ENCODE results near the gene RPL38.

The RPL38 gene

DNA sequence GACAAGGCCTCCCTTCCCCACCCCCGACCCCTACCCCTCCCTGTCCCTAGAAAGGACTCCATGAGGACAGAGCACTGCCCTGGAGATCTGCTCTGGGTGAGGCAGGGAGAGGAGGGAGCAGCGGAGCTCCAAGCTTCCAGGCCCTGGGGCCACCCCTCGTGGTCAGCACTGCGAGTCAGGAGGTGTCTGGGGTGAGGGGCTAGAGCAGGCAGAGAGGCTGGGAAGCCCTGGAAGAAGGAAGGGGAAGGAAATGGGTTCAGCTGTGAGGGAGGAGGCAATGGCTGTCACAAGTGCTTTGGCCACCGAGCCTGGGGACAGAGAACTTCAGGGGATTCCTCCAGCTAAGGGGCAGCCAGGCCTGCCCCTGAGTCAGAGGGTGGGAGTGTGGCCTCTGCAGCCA lies 42.4 kb downstream of the RPL38 start:
- no peak for DNase-seq (ENCODE audit: low read depth)

DNA sequence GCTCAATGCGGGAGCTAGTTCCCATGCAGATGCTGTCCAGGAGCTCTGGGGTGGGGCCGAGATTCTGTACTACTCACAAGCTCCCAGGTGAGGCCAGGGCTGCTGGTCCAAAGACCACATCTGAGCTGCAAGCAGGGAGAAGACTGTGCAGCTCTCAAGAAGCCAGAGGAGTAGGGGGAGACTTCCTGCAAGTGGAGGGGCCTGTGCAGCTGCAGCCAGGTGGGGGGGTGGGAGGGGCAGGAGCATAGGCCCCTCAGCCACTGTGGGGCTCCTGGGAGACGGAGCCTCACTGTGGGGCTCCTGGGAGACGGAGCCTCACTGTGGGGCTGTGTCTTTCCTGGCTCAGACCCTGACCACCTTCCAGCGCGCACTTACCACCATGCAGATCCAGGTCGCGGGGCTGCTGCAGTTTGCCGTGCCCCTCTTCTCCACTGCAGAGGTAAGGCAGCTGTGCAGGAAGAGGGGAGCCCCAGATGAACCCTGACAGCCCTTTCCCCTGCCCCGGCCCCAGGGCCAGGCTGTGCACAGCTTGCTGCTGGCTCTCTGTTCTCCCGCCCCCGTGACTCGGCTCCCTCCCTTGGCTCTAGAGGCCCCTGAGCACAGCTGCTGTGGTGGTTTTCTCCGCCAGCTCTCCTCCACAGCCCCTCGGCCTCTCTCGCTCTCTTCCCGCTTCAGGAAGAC lies 46.3 kb downstream of the RPL38 start:
- no peak for DNase-seq (ENCODE audit: low read depth)

DNA sequence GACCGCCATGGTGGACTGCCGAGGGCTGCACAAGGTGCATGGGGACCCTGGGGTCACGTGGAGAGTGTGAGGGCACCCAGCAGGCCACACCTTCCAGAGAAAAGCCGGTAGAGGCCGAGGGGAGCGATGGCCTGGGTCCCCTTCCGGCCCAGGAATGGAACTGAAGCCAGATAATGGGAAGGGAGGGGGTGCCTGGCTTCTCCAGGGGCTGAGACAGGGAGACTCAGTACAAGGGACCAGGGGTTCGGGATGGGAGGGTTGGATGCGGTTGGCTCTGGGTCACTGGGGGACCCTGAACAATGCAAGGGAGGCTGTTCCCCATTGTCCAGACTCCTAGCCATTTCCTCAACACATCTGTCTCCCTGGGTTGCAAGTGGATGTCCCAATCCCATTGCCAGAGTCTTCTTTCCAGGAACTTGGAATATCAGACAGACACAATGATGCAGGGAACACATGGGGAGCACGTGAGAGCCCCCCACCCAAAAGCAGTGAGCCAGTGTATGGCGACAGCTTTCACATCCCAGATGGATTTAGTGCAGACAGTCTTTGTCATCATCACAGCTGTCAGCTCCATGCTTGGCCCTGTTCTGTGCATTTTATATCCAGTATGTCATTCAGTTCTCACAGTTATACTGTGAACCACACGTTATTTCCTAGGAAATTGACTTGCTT lies 47.0 kb downstream of the RPL38 start:
- no peak for DNase-seq (ENCODE audit: low read depth)

DNA sequence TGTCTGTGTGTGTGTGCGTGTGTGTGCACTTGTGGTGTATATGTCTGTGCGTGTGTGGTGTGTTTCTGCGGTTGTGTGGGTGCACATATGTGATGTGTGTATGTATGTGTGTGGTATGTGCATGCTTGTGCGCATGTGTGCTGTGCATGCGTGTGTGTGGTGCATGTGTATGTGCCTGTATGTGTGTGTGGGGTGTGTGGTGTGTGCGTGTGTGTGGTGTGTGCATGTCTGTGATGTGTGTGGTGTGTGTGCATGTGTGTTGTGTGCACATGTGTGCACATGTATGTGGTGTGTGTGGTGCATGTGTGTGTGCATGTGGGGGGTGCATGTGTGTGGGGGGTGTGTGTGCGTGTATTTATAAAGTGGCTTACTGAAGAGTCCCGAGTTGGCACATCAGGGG lies 47.6 kb downstream of the RPL38 start:
- DNase-seq (ENCODE audit: low read depth): no peak

DNA sequence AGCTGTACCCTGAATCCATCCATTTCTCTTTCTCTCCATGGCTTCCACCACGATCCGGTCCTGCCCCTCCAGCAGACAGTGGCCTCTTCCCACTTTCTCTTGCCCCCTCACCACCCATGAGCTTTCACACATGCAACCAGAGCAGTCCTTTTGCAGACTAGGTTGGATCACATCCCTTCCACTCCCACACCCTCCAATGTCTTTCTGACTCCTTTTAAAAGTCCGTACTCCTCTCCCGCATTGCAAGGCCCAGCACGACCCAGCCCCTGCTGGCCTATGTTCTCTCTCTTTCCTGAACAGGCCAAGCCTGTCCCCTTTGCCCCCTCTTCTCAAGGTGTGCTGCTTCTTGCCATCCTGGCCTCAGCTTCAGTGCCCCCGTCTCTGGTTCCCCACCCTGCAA lies 48.1 kb downstream of the RPL38 start:
- no peak for DNase-seq (ENCODE audit: low read depth)

DNA sequence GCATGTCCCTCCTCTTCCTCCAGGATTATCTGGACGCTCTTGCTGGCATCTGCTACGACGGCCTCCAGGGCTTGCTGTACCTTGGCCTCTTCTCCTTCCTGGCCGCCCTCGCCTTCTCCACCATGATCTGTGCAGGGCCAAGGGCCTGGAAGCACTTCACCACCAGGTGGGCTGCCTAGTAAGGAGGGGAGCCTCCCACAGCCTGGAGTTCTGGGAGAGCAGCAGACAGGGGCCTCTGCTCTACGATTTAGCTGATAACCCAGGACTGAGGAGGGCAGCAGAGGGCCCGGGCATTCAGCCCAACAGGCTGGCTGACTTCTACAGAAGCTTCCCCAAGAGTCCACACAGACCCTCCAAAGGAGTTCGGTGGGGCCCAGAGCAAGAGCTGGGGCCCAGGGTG lies 48.7 kb downstream of the RPL38 start:
- DNase-seq (ENCODE audit: low read depth): no peak

DNA sequence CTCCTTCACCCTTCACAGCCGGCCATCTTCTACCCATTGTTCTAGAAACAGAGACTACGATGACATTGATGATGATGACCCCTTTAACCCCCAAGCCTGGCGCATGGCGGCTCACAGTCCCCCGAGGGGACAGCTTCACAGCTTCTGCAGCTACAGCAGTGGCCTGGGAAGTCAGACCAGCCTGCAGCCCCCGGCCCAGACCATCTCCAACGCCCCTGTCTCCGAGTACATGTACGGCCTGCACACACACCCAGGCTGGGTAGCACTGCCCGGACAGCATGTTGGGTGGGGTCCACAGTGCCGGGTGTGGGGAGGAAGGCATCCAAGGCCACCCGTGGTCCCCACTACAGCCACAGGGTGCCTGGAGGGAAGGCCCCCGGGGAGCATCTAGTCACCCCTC lies 49.6 kb downstream of the RPL38 start:
- DNase-seq (ENCODE audit: low read depth): no peak

DNA sequence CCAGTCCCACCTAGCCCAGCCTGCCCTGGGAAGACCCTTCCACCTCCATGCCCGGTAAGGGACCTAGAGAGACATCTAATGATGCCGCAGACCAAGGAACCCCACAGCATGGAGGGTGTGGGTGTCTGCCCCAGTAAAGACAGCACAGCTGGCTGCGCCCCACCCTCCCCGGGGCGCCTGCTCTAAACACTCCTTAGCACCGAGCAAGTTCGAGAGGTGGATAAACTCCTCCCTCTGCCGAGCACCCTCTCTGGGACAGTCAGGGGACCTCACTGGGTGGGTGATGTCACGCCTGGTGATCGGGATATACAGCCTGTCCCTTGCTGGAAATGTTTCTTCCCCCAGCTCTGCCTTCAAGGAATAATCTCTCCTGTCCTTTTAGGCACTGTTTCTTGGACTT lies 53.8 kb downstream of the RPL38 start:
- DNase-seq (ENCODE audit: low read depth): no peak

DNA sequence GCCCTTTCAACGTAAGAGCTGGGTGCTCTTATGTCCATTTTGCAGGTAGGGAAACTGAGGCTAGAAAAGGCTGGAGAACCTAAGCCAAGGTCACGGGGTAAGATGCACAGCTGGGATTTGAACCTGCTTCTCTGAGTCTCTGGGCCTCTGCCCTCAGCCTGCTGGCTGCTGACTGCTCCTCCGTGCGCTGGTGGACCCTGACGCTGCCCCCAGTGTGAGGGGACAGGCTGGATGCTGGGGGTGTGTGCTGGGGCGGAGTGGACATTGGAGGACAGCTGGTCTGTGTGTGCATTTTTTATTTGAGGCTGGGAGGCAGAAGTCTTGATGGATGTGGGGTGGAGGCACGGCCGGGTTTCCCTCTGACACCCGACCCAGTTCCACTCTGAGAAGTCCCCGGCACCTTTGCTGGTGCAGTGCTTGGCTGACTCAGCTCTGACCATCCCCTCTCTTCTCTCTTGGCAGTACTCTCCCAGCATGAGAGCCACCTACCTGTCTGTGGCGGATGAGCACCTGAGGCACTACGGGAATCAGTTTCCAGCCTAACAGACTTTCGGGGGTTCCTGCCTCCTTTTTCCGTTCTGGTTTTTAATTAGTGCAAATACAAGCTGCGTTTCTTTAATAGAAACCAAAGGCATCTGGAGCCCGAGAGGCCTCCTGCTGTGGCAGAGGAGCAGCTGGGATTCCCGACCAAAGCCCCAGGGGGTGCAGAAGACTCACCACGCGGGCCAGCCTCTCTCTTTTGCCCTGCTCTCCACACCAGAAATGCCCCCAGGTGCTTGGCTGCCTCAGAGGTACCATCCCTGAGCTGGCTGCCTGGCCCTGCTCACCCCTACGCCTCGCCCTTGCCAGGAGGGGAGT lies 56.4 kb downstream of the RPL38 start:
- no peak for DNase-seq (ENCODE audit: low read depth)
